Measurements from ENCODE around the gene FNDC10.
A peak's percentile ranks its signal among the peaks of the same experiment; 100 is the strongest.

The FNDC10 gene

GRCh38 chr1:1573843-1574720 lies 25.9 kb downstream of the FNDC10 start:
- no peaks in the 10 kb centered on the region for H3K9me3 ChIP-seq (ENCODE audit: insufficient read depth, low read length)
- peaks cover 30% of the 10 kb centered on the region for H3K36me3 ChIP-seq (ENCODE audit: insufficient read depth, insufficient read length, low read length)
- no peaks in the 10 kb centered on the region for H3K4me1 ChIP-seq (ENCODE audit: insufficient read depth, insufficient read length)
- TF ChIP-seq ZNF274 (IDR thresholded peaks at IDR 0.05; ENCODE audit: low read depth, low read length), result no peak
- TF ChIP-seq SUZ12 (IDR thresholded peaks at IDR 0.05; ENCODE audit: extremely low read depth, insufficient read depth, insufficient read length), result no peak
- TF ChIP-seq YY1 (IDR thresholded peaks at IDR 0.05; ENCODE audit: insufficient read depth, insufficient read length), result peak; percentile 72
- H3K27me3 ChIP-seq (ENCODE audit: insufficient read depth, insufficient read length), result no peaks in the 10 kb centered on the region
- DNase-seq (ENCODE audit: low read depth, low spot score), result peak; percentile 20
- H3K4me3 ChIP-seq (ENCODE audit: insufficient read length, low read depth), result peak overlapping the region; percentile 96
- peak overlapping the region; percentile 98 for H3K9ac ChIP-seq (ENCODE audit: insufficient read length, low read depth)

GRCh38 chr1:1569341-1569740 lies 30.6 kb downstream of the FNDC10 start:
- H3K27me3 ChIP-seq (ENCODE audit: insufficient read depth, insufficient read length), result no peaks in the 10 kb centered on the region
- no peak for DNase-seq (ENCODE audit: low read depth, low spot score)
- peak overlapping the region; percentile 32 for H3K9ac ChIP-seq (ENCODE audit: insufficient read length, low read depth)
- H3K4me1 ChIP-seq (ENCODE audit: insufficient read depth, insufficient read length), result peaks cover 10% of the 10 kb centered on the region
- no peak for TF ChIP-seq SUZ12 (IDR thresholded peaks at IDR 0.05; ENCODE audit: extremely low read depth, insufficient read depth, insufficient read length)
- no peak for TF ChIP-seq ZNF274 (IDR thresholded peaks at IDR 0.05; ENCODE audit: low read depth, low read length)
- no peak for TF ChIP-seq YY1 (IDR thresholded peaks at IDR 0.05; ENCODE audit: insufficient read depth, insufficient read length)
- no peaks in the 10 kb centered on the region for H3K9me3 ChIP-seq (ENCODE audit: insufficient read depth, low read length)
- H3K36me3 ChIP-seq (ENCODE audit: insufficient read depth, insufficient read length, low read length), result peaks cover 53% of the 10 kb centered on the region
- H3K4me3 ChIP-seq (ENCODE audit: insufficient read length, low read depth), result no peak overlapping the region

DNA sequence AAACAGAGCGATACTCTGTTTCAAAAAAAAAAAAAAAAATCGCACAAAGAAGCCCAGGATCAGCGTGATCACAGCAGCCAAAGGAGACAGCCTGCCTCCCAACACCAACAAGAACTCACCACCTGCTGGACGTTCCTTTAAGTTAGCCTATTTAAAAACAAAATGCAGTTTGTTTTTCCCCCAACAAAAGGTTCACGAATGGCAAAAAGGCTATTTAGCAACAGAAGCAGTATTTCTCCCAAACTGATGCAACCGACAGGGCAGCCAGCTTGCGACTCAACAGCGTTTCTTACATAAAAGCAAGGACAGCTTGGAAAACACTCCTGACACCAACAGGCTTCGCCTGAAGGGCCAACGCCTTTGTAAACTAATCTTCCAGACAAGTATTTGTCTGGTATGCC lies 32.0 kb downstream of the FNDC10 start:
- Histone ChIP-seq H3K27me3 (ENCODE audit: insufficient read depth, insufficient read length) (no peaks in the 10 kb centered on the region), H3K4me3 (ENCODE audit: insufficient read length, low read depth) (no peak overlapping the region), H3K9ac (ENCODE audit: insufficient read length, low read depth) (no peak overlapping the region), H3K9me3 (ENCODE audit: insufficient read depth, low read length) (no peaks in the 10 kb centered on the region), H3K4me1 (ENCODE audit: insufficient read depth, insufficient read length) (peaks cover 11% of the 10 kb centered on the region), H3K36me3 (ENCODE audit: insufficient read depth, insufficient read length, low read length) (peaks cover 61% of the 10 kb centered on the region)
- peak; percentile 13 for DNase-seq (ENCODE audit: low read depth, low spot score)
- no peak for TF ChIP-seq YY1 (IDR thresholded peaks at IDR 0.05; ENCODE audit: insufficient read depth, insufficient read length)
- TF ChIP-seq ZNF274 (IDR thresholded peaks at IDR 0.05; ENCODE audit: low read depth, low read length), result no peak
- no peak for TF ChIP-seq SUZ12 (IDR thresholded peaks at IDR 0.05; ENCODE audit: extremely low read depth, insufficient read depth, insufficient read length)

GRCh38 chr1:1567152-1567875 lies 32.6 kb downstream of the FNDC10 start:
- H3K4me3 ChIP-seq (ENCODE audit: insufficient read length, low read depth), result no peak overlapping the region
- H3K9me3 ChIP-seq (ENCODE audit: insufficient read depth, low read length), result no peaks in the 10 kb centered on the region
- TF ChIP-seq YY1 (IDR thresholded peaks at IDR 0.05; ENCODE audit: insufficient read depth, insufficient read length) (no peak), SUZ12 (IDR thresholded peaks at IDR 0.05; ENCODE audit: extremely low read depth, insufficient read depth, insufficient read length) (no peak), ZNF274 (IDR thresholded peaks at IDR 0.05; ENCODE audit: low read depth, low read length) (no peak)
- peaks cover 63% of the 10 kb centered on the region for H3K36me3 ChIP-seq (ENCODE audit: insufficient read depth, insufficient read length, low read length)
- H3K27me3 ChIP-seq (ENCODE audit: insufficient read depth, insufficient read length), result no peaks in the 10 kb centered on the region
- H3K9ac ChIP-seq (ENCODE audit: insufficient read length, low read depth), result peak overlapping the region; percentile 64
- H3K4me1 ChIP-seq (ENCODE audit: insufficient read depth, insufficient read length), result peaks cover 11% of the 10 kb centered on the region
- no peak for DNase-seq (ENCODE audit: low read depth, low spot score)

GRCh38 chr1:1565340-1565739 lies 34.6 kb downstream of the FNDC10 start:
- Histone ChIP-seq H3K27me3 (ENCODE audit: insufficient read depth, insufficient read length) (no peaks in the 10 kb centered on the region), H3K4me3 (ENCODE audit: insufficient read length, low read depth) (no peak overlapping the region), H3K4me1 (ENCODE audit: insufficient read depth, insufficient read length) (peaks cover 11% of the 10 kb centered on the region), H3K36me3 (ENCODE audit: insufficient read depth, insufficient read length, low read length) (peaks cover 70% of the 10 kb centered on the region), H3K9me3 (ENCODE audit: insufficient read depth, low read length) (no peaks in the 10 kb centered on the region), H3K9ac (ENCODE audit: insufficient read length, low read depth) (no peak overlapping the region)
- no peak for DNase-seq (ENCODE audit: low read depth, low spot score)
- no peak for TF ChIP-seq YY1 (IDR thresholded peaks at IDR 0.05; ENCODE audit: insufficient read depth, insufficient read length)
- TF ChIP-seq ZNF274 (IDR thresholded peaks at IDR 0.05; ENCODE audit: low read depth, low read length), result no peak
- TF ChIP-seq SUZ12 (IDR thresholded peaks at IDR 0.05; ENCODE audit: extremely low read depth, insufficient read depth, insufficient read length), result no peak

DNA sequence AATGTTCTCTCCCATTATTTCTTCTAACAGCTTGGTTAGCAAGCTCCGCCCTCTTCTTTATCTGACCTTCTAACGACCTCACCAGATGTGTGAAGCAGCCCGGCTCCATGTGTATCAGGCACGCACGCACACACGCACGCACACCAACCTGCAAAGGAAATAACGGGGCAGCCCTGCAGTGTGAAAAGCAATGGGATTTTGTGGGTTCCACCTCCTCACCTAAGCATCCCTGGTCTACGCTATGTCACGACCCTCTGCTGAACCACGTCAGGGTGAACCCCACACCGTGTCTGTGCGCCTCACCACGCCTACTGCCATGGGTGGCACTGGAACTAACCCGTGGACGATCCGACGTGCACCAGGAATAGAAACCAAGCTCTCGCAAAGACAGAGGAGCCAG lies 35.7 kb downstream of the FNDC10 start:
- Histone ChIP-seq H3K4me3 (ENCODE audit: insufficient read length, low read depth) (no peak overlapping the region), H3K4me1 (ENCODE audit: insufficient read depth, insufficient read length) (peaks cover 11% of the 10 kb centered on the region), H3K9ac (ENCODE audit: insufficient read length, low read depth) (no peak overlapping the region), H3K9me3 (ENCODE audit: insufficient read depth, low read length) (no peaks in the 10 kb centered on the region), H3K27me3 (ENCODE audit: insufficient read depth, insufficient read length) (no peaks in the 10 kb centered on the region), H3K36me3 (ENCODE audit: insufficient read depth, insufficient read length, low read length) (peaks cover 70% of the 10 kb centered on the region)
- TF ChIP-seq SUZ12 (IDR thresholded peaks at IDR 0.05; ENCODE audit: extremely low read depth, insufficient read depth, insufficient read length) (no peak), YY1 (IDR thresholded peaks at IDR 0.05; ENCODE audit: insufficient read depth, insufficient read length) (no peak), ZNF274 (IDR thresholded peaks at IDR 0.05; ENCODE audit: low read depth, low read length) (no peak)
- no peak for DNase-seq (ENCODE audit: low read depth, low spot score)

DNA sequence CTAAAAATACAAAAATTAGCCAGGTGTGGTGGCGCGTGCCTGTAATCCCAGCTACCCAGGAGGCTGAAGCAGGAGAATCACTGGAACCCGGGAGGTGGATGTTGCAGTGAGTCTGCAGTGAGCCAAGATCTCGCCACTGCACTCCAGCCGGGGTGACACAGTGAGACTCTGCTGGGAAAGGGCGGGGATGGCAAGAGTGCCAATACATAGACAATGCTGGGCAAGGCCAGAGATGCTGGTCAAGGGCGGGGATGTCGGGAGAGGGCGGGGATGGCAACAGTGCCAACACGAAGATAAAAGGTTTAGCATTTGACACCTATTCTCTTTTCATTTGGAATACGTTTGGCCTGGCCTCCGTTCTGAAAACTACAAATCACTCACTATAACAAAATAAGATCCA lies 36.2 kb downstream of the FNDC10 start:
- no peak for DNase-seq (ENCODE audit: low read depth, low spot score)
- no peaks in the 10 kb centered on the region for H3K9me3 ChIP-seq (ENCODE audit: insufficient read depth, low read length)
- no peaks in the 10 kb centered on the region for H3K27me3 ChIP-seq (ENCODE audit: insufficient read depth, insufficient read length)
- TF ChIP-seq YY1 (IDR thresholded peaks at IDR 0.05; ENCODE audit: insufficient read depth, insufficient read length) (no peak), SUZ12 (IDR thresholded peaks at IDR 0.05; ENCODE audit: extremely low read depth, insufficient read depth, insufficient read length) (no peak), ZNF274 (IDR thresholded peaks at IDR 0.05; ENCODE audit: low read depth, low read length) (no peak)
- no peak overlapping the region for H3K4me3 ChIP-seq (ENCODE audit: insufficient read length, low read depth)
- peaks cover 72% of the 10 kb centered on the region for H3K36me3 ChIP-seq (ENCODE audit: insufficient read depth, insufficient read length, low read length)
- peaks cover 11% of the 10 kb centered on the region for H3K4me1 ChIP-seq (ENCODE audit: insufficient read depth, insufficient read length)
- no peak overlapping the region for H3K9ac ChIP-seq (ENCODE audit: insufficient read length, low read depth)
